PFSK-1 (cell line): ENCODE results near the gene PHC2.

Source experiments
- FOXP2 ChIP-seq: optimal IDR thresholded peaks from 2 replicates; pipeline ENCODE3; 2011; ENCODE audit warnings: borderline replicate concordance, control low read depth, inconsistent platforms; ENCODE audit not compliant: insufficient read depth; ENCODE audit errors: extremely low read length, extremely low read depth
- POLR2AphosphoS5 ChIP-seq: IDR thresholded peaks from 2 replicates; pipeline ENCODE4 v1.6.1; 2012; ENCODE audit warnings: low read depth, mild to moderate bottlenecking, control low read depth, low read length, moderate library complexity
- SIN3A ChIP-seq: IDR thresholded peaks from 2 replicates; pipeline ENCODE4 v1.6.1; 2012; ENCODE audit warnings: mild to moderate bottlenecking, low read length, moderate library complexity, borderline replicate concordance; ENCODE audit not compliant: insufficient read depth
- TAF1 ChIP-seq: IDR thresholded peaks from 2 replicates; pipeline ENCODE4 v1.6.1; 2012; ENCODE audit warnings: low read length, control low read depth, borderline replicate concordance; ENCODE audit not compliant: insufficient read depth
- TF ChIP-seq, protein P1 (sequence below), 2 experiments: IDR thresholded peaks; 2 replicates each; pipeline versions ENCODE4 v1.6.1 to v1.8.0; 2011 to 2012; ENCODE audit warnings: low read depth in 2 of 2, low read length in 2 of 2, control low read depth in 1 of 2, inconsistent platforms in 1 of 2, mild to moderate bottlenecking in 1 of 2, moderate library complexity in 1 of 2; ENCODE audit not compliant: insufficient read depth in 1 of 2

PHC2 gene

DNA sequence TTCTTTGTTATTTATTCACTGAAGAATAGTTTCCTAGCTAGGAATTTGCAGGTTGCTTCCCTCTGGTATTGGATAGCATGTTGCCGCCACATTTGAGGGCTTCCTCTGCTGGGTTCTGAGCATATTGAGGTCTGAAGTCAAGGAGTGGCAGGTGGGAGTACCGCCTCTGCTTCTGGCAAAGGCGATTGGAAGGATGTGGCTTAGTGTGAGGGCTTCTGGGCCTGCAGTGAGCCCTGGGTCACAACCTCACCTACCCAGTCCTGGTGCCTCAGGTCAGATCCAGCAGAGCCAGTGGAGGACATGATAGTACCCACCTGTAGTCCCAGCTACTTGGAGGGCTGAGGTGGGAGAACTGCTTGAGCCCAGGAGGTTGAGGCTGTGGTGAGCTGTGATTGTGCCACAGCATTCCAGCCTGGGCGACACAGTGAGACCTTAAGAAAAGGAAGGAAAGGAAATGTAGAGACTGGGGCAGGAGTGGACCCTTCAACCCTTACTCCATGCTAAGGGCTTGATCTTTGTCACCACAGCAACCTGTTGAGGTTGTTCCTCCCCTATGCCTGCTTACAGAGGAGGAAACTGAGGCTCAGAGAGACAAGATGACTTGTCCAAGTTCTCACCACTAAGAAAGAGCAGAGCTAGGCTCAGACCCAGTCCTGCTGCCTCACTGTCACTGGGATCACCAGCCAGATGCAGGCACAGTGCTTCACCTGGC lies 132.8 kb downstream of the PHC2 start:
- no peak for TF ChIP-seq SIN3A
- no peak for TF ChIP-seq POLR2AphosphoS5
- TF ChIP-seq, protein P1, sequence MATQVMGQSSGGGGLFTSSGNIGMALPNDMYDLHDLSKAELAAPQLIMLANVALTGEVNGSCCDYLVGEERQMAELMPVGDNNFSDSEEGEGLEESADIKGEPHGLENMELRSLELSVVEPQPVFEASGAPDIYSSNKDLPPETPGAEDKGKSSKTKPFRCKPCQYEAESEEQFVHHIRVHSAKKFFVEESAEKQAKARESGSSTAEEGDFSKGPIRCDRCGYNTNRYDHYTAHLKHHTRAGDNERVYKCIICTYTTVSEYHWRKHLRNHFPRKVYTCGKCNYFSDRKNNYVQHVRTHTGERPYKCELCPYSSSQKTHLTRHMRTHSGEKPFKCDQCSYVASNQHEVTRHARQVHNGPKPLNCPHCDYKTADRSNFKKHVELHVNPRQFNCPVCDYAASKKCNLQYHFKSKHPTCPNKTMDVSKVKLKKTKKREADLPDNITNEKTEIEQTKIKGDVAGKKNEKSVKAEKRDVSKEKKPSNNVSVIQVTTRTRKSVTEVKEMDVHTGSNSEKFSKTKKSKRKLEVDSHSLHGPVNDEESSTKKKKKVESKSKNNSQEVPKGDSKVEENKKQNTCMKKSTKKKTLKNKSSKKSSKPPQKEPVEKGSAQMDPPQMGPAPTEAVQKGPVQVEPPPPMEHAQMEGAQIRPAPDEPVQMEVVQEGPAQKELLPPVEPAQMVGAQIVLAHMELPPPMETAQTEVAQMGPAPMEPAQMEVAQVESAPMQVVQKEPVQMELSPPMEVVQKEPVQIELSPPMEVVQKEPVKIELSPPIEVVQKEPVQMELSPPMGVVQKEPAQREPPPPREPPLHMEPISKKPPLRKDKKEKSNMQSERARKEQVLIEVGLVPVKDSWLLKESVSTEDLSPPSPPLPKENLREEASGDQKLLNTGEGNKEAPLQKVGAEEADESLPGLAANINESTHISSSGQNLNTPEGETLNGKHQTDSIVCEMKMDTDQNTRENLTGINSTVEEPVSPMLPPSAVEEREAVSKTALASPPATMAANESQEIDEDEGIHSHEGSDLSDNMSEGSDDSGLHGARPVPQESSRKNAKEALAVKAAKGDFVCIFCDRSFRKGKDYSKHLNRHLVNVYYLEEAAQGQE (IDR thresholded peaks at IDR 0.05; ENCODE audit: insufficient read depth in 1 of 2, low read depth in 2 of 2, low read length in 2 of 2), result no peak
- TF ChIP-seq TAF1, result no peak
- TF ChIP-seq FOXP2, result no peak

DNA sequence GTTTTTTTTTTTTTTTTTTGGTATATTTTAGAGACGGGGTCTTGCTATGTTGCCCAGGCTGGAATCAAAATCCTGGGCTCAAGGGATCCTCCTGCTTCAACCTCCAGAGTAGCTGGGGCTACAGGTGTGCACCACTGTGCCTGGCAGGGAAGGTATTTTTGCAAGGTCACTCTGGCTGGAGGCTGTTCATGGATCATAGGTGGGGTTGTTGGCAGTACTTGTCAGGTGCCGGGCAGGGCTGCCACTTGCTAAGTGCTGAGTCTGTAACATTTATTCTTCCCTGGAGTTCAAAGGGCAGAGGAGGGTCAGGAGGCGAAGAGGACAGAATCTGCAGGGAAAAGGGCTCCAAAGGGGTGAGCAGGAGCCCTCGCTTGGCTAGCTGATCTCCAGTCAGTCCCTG lies 134.1 kb downstream of the PHC2 start:
- TF ChIP-seq SIN3A, result no peak
- TF ChIP-seq, protein P1 (IDR thresholded peaks at IDR 0.05; ENCODE audit: insufficient read depth in 1 of 2, low read depth in 2 of 2, low read length in 2 of 2), result no peak

DNA sequence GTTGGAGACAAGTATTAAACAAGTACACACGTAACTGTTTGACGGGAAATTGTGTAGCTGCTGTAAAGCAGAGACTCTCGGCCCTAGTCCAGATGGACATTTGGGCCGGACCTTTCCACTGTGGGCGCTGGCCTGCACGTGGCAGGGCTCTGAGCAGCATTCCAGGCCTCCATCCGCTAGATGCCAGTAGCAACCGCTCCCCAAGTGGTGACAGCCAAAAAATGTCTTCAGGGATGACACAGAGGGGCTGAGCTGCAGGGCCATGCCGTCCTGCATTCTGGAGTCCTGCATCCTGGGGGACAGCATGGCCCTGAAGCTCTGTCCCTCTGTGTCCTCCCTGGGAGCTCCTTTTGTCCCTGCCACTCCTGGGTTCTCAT lies 134.8 kb downstream of the PHC2 start:
- TF ChIP-seq SIN3A (no peak), FOXP2 (no peak), TAF1 (no peak), POLR2AphosphoS5 (no peak)
- TF ChIP-seq, protein P1 (IDR thresholded peaks at IDR 0.05; ENCODE audit: insufficient read depth in 1 of 2, low read depth in 2 of 2, low read length in 2 of 2), result no peak

DNA sequence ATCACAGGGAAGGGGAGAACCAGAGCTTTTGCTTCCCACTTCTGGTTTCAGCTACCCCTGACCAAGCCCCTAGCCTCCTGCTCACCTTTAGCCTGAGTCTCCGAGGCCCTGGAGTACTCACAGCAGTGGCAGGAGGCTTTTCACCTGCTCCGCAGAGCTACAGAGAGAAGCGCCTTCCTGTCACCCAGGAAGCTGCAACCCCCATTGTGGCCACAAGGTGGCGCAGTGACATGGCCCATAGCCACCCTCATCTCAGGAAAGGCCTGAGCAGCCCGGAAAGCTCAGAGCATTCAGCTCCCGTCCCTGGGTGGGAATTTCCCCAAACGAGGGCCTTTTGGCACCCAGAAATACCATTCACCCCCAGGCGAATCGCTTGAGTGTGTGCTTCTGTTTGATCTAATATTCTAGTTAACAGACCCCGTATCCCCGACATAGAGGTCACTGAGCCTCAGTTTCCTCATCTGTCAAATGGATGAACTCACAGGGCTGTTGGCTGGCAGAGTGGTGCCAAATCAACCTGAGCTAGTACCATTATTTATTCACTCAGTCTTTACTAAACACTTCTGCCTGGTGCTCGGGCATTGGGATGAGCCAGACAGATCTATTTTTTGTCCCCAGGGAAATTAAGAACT lies 135.3 kb downstream of the PHC2 start:
- peak; percentile 14 for TF ChIP-seq FOXP2
- no peak for TF ChIP-seq TAF1

DNA sequence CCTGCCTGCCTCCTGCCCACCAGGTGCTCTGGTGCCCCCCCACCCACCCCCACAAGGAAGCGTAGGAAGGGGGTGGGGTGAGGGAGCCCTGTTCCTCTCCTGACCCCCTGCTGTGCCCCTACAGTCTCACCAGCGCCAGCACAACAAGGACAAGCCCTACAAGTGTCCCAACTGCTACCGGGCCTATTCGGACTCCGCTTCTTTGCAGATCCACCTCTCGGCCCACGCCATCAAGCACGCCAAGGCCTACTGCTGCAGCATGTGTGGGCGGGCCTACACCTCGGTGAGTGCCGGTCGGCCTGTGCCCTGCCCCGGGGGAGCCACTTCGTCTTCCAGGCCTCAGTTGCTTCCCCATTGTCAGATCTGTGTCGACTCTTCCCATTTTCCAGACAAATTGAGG lies 135.9 kb downstream of the PHC2 start:
- TF ChIP-seq SIN3A (no peak), TAF1 (no peak), POLR2AphosphoS5 (no peak), FOXP2 (no peak)
- TF ChIP-seq, protein P1 (IDR thresholded peaks at IDR 0.05; ENCODE audit: insufficient read depth in 1 of 2, low read depth in 2 of 2, low read length in 2 of 2), result no peak
